ENCODE data around the gene PEG3.

- TF ChIP-seq CTCF (IDR thresholded peaks at IDR 0.05): no peak
- no peak for TF ChIP-seq POLR2A (IDR thresholded peaks at IDR 0.05)
Observed at GRCh38 chr19:56829596-56829995, 10.9 kb downstream of the PEG3 start.
